Muscle of back (tissue), 13 donors: ENCODE measurements around the gene NXPH2. TPM values are rescaled to one million over a fixed set of nuclear protein-coding genes. Genes with fewer than 3 reads are reported as not detected.

ENCODE experiments used
- DNase-seq, 3 donors: peaks; one replicate each; pipeline versions ENCODE4 v3.0.0 to v3.0.0-alpha.2; 2013
- long read RNA-seq, 9 donors: transcript quantifications; one replicate each; lab custom pipeline, GENCODE V29; 2026
- polyA plus RNA-seq, 10 donors: library from polyadenylated mRNA; unstranded; fragments of 120-200 nt; gene quantifications; one replicate each; pipeline ENCODE4 v1.2.1, GENCODE V29; 2013; ENCODE audit not compliant: insufficient read length in 10 of 10

The NXPH2 gene
- polyA plus RNA-seq = 10 to 100 TPM; 11.6 to 22.2 (median 13.2) TPM
- long read RNA-seq, donor 1, transcript NXPH2-201 (2 exons, 1,052 nt) = major isoform, 6 of 6 reads
- long read RNA-seq, donor 1, partial matches to known transcripts = 0 of 6 reads
- long read RNA-seq, donor 1, other reads (novel, unspliced or antisense) = 0 of 6 reads
- long read RNA-seq, donor 2, transcript NXPH2-201 (2 exons, 1,052 nt) = major isoform, 7 of 7 reads
- long read RNA-seq, donor 2, partial matches to known transcripts = 0 of 7 reads
- long read RNA-seq, donor 2, other reads (novel, unspliced or antisense) = 0 of 7 reads
- long read RNA-seq, donor 3 = 0 reads
- long read RNA-seq, donor 4, partial matches to known transcripts = 0 of 1 reads
- long read RNA-seq, donor 4, other reads (novel, unspliced or antisense) = 0 of 1 reads
- long read RNA-seq, donor 5, transcript NXPH2-201 (2 exons, 1,052 nt) = major isoform, 6 of 6 reads
- long read RNA-seq, donor 5, partial matches to known transcripts = 0 of 6 reads
- long read RNA-seq, donor 5, other reads (novel, unspliced or antisense) = 0 of 6 reads
- long read RNA-seq, donor 6, partial matches to known transcripts = 0 of 4 reads
- long read RNA-seq, donor 6, other reads (novel, unspliced or antisense) = 0 of 4 reads
- long read RNA-seq, donor 7, transcript NXPH2-201 (2 exons, 1,052 nt) = major isoform, 5 of 5 reads
- long read RNA-seq, donor 7, partial matches to known transcripts = 0 of 5 reads
- long read RNA-seq, donor 7, other reads (novel, unspliced or antisense) = 0 of 5 reads
- long read RNA-seq, donor 8, partial matches to known transcripts = 0 of 3 reads
- long read RNA-seq, donor 8, other reads (novel, unspliced or antisense) = 0 of 3 reads
- long read RNA-seq, donor 9, partial matches to known transcripts = 0 of 1 reads
- long read RNA-seq, donor 9, other reads (novel, unspliced or antisense) = 0 of 1 reads

GRCh38 chr2:138779781-138780445 lies at the start of gene NXPH2:
Gene NXPH2 (minus strand): TSS chr2:138780390. CDS start chr2:138780241, 149 bp downstream.
- peak in 1 of 3 donors; percentile 74 for DNase-seq

- DNase-seq = peak in 1 of 3 donors; percentile 29
These were observed 49.2 kb upstream of the NXPH2 start for GRCh38 chr2:138829326-138829919.

- peak; percentile 58 to 76 (median 59) for DNase-seq
These were observed 47.4 kb upstream of the NXPH2 start for GRCh38 chr2:138827426-138828054.

- DNase-seq = no peak
These were observed 43.5 kb upstream of the NXPH2 start for GRCh38 chr2:138823666-138824065.

- DNase-seq = no peak
These were observed 39.8 kb upstream of the NXPH2 start for GRCh38 chr2:138819964-138820363.

GRCh38 chr2:138818556-138818955 lies 38.4 kb upstream of the NXPH2 start:
- DNase-seq = peak in 1 of 3 donors; percentile 12

GRCh38 chr2:138814123-138814898 lies 34.1 kb upstream of the NXPH2 start:
- no peak for DNase-seq

- no peak for DNase-seq
These were observed 31.2 kb upstream of the NXPH2 start for GRCh38 chr2:138811431-138811830.

GRCh38 chr2:138794724-138795123 lies 14.5 kb upstream of the NXPH2 start:
- DNase-seq = no peak

GRCh38 chr2:138787053-138787666 lies 7.0 kb upstream of the NXPH2 start:
- peak; percentile 11 to 57 (median 44) for DNase-seq

- DNase-seq = no peak
These were observed 2.2 kb upstream of the NXPH2 start for GRCh38 chr2:138782383-138782782.

GRCh38 chr2:138780908-138781307 lies 718 bp upstream of the NXPH2 start:
- peak in 1 of 3 donors; percentile 17 for DNase-seq

GRCh38 chr2:138780446-138780880 lies 273 bp upstream of the NXPH2 start:
- DNase-seq = peak in 1 of 3 donors; percentile 54

GRCh38 chr2:138779406-138779780 lies 797 bp downstream of the NXPH2 start:
- peak in 1 of 3 donors; percentile 56 for DNase-seq

GRCh38 chr2:138777996-138778395 lies 2.2 kb downstream of the NXPH2 start:
- peak in 1 of 3 donors; percentile 33 for DNase-seq

- no peak for DNase-seq
These were observed 4.5 kb downstream of the NXPH2 start for GRCh38 chr2:138775736-138776135.

- DNase-seq = no peak
These were observed 8.7 kb downstream of the NXPH2 start for GRCh38 chr2:138771534-138771933.

GRCh38 chr2:138767101-138767500 lies 13.1 kb downstream of the NXPH2 start:
- DNase-seq = no peak

GRCh38 chr2:138766464-138766863 lies 13.7 kb downstream of the NXPH2 start:
- no peak for DNase-seq

GRCh38 chr2:138763971-138764370 lies 16.2 kb downstream of the NXPH2 start:
- no peak for DNase-seq
